Neural crest cell (in vitro differentiated cells): Measurements from ENCODE around the gene CCDC86. TPM values are rescaled to one million over a fixed set of nuclear protein-coding genes. Genes with fewer than 3 reads are reported as not detected.

ENCODE experiments used
- DNase-seq: peaks from one replicate; pipeline ENCODE4 v3.0.0; 2021; ENCODE audit warnings: low read depth, mixed read lengths, low spot score
- H3K27ac Mint-ChIP-seq: one replicate; pipeline ENCODE4 v1.8.0; 2021; ENCODE audit warnings: mild to moderate bottlenecking, mixed read lengths; ENCODE audit not compliant: unreplicated experiment
- H3K27me3 Mint-ChIP-seq: 2 replicates; pipeline ENCODE4 v1.8.0; 2021; ENCODE audit warnings: low read depth, mild to moderate bottlenecking, mixed read lengths
- H3K36me3 Mint-ChIP-seq: 2 replicates; pipeline ENCODE4 v1.8.0; 2021; ENCODE audit warnings: low read depth, mild to moderate bottlenecking, mixed read lengths
- H3K4me1 Mint-ChIP-seq: 2 replicates; pipeline ENCODE4 v1.8.0; 2021; ENCODE audit warnings: mixed read lengths
- H3K4me3 Mint-ChIP-seq: one replicate; pipeline ENCODE4 v1.8.0; 2021; ENCODE audit warnings: mild to moderate bottlenecking, mixed read lengths
- H3K9me3 Mint-ChIP-seq: 2 replicates; pipeline ENCODE4 v1.8.0; 2021; ENCODE audit warnings: mixed read lengths
- long read RNA-seq: library from polyadenylated mRNA; unstranded; transcript quantifications from one replicate; pipeline ENCODE4 v2.0.0, GENCODE V29; 2020
- total RNA-seq: library from RNA; stranded (reverse); gene quantifications from 2 replicates; pipeline ENCODE4 v1.2.1, GENCODE V29; 2021
- TF ChIP-seq, protein P1 (sequence below): fragments of 200-600 bp; sonication (generic); conservative IDR thresholded peaks from 2 replicates; pipeline ENCODE4 v1.5.0; 2021; ENCODE audit warnings: antibody characterized with exemption, mild to moderate bottlenecking

The CCDC86 gene, protein sequence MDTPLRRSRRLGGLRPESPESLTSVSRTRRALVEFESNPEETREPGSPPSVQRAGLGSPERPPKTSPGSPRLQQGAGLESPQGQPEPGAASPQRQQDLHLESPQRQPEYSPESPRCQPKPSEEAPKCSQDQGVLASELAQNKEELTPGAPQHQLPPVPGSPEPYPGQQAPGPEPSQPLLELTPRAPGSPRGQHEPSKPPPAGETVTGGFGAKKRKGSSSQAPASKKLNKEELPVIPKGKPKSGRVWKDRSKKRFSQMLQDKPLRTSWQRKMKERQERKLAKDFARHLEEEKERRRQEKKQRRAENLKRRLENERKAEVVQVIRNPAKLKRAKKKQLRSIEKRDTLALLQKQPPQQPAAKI
- total RNA-seq: 41.6 and 44.3 TPM in 2 replicates
- long read RNA-seq, transcript CCDC86-201 (4 exons, 1,893 nt): major isoform, 23 of 25 reads
- long read RNA-seq, partial matches to known transcripts: 0 of 25 reads
- long read RNA-seq, other reads (novel, unspliced or antisense): 2 of 25 reads

DNA sequence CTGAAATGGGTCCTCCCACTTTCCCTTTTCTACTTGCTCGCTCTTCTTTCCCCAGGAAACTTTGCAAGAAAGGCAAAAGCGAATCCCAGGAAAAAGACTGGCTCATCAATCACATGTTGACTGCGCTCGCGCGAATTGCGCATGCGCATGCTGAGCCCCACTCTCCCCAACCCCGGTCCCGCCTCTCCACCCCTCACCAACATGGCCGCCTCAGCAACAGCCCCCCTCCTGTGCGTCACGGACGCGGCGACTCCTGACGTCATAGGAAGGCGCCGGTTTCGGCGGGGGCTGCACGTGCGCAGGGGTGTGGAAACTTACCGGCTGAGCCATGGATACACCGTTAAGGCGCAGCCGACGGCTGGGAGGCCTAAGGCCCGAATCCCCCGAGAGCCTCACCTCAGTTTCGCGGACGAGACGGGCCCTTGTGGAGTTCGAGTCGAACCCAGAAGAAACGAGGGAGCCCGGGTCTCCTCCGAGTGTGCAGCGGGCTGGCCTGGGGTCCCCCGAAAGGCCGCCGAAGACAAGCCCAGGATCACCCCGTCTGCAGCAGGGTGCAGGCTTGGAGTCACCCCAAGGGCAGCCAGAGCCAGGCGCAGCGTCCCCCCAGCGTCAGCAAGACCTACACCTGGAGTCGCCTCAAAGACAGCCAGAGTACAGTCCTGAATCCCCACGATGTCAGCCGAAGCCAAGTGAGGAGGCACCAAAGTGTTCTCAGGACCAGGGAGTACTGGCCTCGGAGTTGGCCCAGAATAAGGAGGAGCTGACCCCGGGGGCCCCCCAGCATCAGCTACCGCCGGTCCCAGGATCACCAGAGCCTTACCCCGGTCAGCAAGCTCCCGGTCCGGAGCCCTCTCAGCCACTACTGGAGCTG is at the start of gene CCDC86:
Gene CCDC86, plus strand, starts transcription at position 317 of the 871 bp plus-strand sequence. Its CDS starts 12 bp downstream, at position 329.
- DNase-seq: peak; percentile 97
- Mint-ChIP-seq H3K9me3 (no peaks in the 10 kb centered on the region), H3K4me1 (peaks cover 42% of the 10 kb centered on the region), H3K36me3 (no peaks in the 10 kb centered on the region), H3K27ac (peak within 1 kb of the TSS; percentile 99), H3K4me3 (peak within 1 kb of the TSS; percentile 82), H3K27me3 (peaks cover 8% of the 10 kb centered on the region)
- TF ChIP-seq, protein P1, sequence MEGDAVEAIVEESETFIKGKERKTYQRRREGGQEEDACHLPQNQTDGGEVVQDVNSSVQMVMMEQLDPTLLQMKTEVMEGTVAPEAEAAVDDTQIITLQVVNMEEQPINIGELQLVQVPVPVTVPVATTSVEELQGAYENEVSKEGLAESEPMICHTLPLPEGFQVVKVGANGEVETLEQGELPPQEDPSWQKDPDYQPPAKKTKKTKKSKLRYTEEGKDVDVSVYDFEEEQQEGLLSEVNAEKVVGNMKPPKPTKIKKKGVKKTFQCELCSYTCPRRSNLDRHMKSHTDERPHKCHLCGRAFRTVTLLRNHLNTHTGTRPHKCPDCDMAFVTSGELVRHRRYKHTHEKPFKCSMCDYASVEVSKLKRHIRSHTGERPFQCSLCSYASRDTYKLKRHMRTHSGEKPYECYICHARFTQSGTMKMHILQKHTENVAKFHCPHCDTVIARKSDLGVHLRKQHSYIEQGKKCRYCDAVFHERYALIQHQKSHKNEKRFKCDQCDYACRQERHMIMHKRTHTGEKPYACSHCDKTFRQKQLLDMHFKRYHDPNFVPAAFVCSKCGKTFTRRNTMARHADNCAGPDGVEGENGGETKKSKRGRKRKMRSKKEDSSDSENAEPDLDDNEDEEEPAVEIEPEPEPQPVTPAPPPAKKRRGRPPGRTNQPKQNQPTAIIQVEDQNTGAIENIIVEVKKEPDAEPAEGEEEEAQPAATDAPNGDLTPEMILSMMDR: no peak

DNA sequence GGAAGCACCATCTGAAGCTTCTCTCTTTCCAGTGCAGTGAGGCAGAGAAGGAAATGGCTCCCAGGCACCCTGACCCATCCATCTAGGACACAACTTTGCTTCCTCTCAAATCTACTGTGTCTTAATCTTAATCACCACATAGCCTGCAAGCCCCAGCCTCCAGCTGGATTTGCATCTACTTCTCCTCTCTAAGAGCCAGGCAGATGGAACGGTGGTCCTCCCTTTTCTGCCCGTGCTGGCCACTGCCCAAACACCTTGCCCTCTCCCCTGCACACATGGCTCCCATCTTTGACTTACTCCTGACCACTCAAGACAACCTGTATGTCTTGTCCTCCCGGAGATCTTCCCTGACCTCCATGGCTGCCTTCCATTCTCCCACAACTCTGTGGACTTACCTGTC is 49.4 kb upstream of the CCDC86 start:
- H3K4me3 Mint-ChIP-seq: no peak overlapping the region
- peaks cover 5% of the 10 kb centered on the region for H3K36me3 Mint-ChIP-seq
- H3K9me3 Mint-ChIP-seq: peaks cover 7% of the 10 kb centered on the region
- no peaks in the 10 kb centered on the region for H3K4me1 Mint-ChIP-seq
- TF ChIP-seq, protein P1: no peak
- H3K27ac Mint-ChIP-seq: no peak overlapping the region
- no peak for DNase-seq
- H3K27me3 Mint-ChIP-seq: peaks cover 4% of the 10 kb centered on the region

DNA sequence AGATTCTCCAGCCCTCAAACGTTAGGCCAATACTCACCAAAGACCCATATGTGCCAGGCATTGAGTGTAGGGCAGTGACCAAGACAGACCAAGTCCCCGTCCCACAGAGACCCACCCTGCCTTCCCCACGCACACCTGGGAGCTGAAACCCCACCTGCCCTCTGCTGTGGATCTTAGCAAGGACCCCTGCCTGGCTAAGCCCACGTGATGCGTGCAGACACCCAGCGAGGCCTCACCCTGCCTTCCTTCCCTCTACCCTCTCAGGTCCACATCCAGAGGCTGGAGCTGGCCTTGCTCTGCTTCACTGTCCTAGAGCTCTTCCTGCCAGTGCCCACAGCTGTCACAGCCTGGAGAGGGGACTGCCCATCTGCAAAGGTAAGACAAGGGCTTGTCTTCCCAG is 46.6 kb upstream of the CCDC86 start:
- no peak for DNase-seq
- Mint-ChIP-seq H3K4me1 (no peaks in the 10 kb centered on the region), H3K27me3 (peaks cover 18% of the 10 kb centered on the region), H3K4me3 (no peak overlapping the region), H3K36me3 (peaks cover 5% of the 10 kb centered on the region), H3K27ac (no peak overlapping the region), H3K9me3 (peaks cover 7% of the 10 kb centered on the region)
- TF ChIP-seq, protein P1: no peak

DNA sequence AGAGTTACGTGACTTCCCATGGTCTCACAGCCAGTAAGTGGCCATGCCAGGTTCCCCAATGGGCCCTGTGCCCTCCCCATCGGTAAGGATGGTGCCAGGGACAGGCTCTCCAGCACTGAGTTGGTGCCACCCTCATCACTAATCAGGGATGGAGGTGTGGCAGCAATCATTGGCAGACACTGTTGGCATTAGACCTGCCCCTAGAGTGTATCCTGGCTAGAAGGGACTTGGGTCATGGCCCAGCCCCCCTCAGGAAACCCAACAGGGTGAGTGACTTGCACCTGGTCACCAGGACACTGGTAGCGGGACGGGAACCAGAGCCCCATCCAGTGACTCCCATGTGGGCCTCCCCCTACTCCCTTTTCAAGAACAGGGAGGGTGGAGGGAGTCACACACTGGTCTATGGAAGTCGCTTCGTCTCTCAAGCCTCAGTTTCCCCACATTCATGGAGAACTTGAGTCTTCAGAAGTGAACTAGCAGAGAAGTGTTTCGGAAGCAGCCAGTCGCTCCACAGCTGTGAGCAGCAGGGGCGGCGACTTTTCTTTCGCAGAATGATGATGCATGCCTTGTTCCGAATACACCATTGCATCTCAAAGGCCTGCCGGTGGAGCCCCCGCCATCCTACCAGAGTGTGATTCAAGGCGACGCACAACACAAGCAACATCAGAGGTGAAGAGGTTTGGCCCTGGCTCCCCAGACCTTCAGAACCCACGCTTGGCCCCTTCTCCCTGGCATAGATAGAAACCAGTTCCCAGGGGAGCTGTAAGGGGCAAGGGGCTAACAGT is 43.9 kb upstream of the CCDC86 start:
- no peak for DNase-seq
- H3K9me3 Mint-ChIP-seq: no peaks in the 10 kb centered on the region
- H3K27ac Mint-ChIP-seq: no peak overlapping the region
- no peak overlapping the region for H3K4me3 Mint-ChIP-seq
- no peaks in the 10 kb centered on the region for H3K4me1 Mint-ChIP-seq
- TF ChIP-seq, protein P1: no peak
- no peaks in the 10 kb centered on the region for H3K36me3 Mint-ChIP-seq
- H3K27me3 Mint-ChIP-seq: peaks cover 34% of the 10 kb centered on the region

DNA sequence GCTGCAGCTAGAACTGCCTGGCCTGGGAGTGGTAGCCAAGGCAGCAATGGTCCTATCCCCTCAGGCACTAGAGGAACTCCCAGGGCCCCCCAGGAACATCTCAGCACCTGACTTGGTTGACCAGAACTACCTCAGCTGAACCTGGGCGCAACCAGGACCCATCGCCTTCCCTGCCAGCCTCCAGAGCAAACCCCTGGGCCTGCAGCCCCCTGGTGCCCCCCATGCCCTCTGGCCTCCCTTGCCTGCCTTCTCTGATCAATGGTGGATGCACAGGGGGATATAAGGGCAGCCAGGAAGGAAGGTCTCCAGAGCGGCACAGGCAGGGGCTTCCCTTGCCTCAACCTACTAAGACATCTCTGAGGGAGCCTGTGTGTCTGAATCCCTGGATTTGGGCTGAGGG is 43.3 kb upstream of the CCDC86 start:
- Mint-ChIP-seq H3K27me3 (peaks cover 34% of the 10 kb centered on the region), H3K36me3 (no peaks in the 10 kb centered on the region), H3K27ac (no peak overlapping the region), H3K4me1 (no peaks in the 10 kb centered on the region), H3K4me3 (no peak overlapping the region), H3K9me3 (no peaks in the 10 kb centered on the region)
- DNase-seq: no peak
- TF ChIP-seq, protein P1: no peak
